ENCODE results near the gene LAYN. TPM values are rescaled to one million over a fixed set of nuclear protein-coding genes. Genes with fewer than 3 reads are reported as not detected.
A peak's percentile ranks its signal among the peaks of the same experiment; 100 is the strongest.

Gene LAYN
- total RNA-seq, 1 experiment from 2014 or later, result 18.8 TPM

DNA sequence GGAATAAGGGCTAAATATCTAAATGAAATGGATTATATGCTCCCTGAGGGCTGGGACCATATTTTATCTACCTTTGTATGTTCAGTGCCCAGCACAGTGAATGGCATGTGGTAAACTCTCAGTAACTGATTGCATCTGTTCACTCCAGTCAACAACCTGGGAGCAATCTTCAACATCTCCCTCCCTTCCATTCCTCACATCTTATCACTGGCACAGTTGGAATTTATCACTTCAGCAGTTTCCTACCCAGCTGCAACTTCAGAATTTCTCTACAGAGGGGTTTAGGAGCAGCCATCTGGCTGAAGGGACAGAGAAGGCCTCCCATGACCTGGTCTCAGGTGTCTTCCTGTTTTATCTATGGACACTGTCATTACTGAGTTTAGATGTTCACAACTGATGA, 52.0 kb downstream of the LAYN start:
- DNase-seq (ENCODE audit: low read depth), result no peak

DNA sequence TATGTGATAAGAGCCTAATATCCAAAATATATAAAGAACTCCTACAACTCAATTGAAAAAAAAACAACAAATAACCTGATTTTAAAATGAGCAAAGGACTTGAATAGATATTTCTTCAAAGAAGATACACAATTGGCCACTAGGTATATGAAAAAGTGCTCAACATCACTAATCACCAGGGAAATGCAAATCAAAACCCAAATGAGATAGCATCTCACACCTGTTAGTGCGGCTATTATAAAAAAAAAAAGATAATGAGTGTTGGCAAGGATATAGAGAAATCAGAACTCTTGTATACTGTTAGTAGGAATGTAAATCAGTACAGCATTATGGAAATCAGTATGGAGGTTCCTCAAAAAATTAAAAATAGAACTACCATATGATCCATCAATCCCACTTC, 55.8 kb downstream of the LAYN start:
- DNase-seq (ENCODE audit: low read depth), result no peak

DNA sequence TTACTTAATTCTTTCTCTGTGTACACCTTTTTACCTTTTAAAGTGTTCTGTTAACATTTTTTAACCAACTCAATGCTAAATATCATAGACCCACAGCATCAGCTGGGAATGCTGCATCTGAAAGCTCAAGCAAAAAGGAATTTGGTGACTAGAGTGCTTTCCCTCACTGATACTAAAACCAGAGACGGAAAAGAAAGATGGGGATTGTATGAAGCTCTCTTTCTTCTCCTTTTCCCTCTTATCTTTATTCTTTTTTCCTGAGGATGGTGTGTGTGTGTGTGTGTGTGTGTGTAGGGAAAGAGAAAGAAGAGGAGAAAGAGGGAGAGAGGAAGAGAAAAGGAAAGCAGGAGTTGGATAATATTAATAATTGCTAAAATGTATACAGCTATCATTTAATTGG, 57.6 kb downstream of the LAYN start:
- no peak for DNase-seq (ENCODE audit: low read depth)

DNA sequence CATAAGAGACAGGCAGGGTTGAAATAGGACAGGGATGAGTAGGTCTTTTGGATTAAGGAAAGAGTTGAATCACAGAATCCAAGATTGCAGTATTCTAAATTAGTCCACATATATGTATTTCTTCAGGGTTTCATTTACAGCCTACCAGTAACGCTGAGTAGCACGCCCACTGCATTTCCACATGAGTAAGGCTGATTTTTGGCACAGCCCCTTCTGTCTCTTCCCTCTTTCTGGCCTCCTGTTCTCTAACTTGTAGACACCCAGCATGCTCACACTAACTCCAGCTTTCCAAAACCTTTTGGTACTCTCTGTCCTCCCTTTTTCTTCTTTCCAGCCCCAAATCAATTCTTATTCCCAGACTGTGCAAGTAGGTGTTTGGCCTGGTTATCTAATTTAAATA, 58.0 kb downstream of the LAYN start:
- DNase-seq (ENCODE audit: low read depth), result peak; percentile 25

DNA sequence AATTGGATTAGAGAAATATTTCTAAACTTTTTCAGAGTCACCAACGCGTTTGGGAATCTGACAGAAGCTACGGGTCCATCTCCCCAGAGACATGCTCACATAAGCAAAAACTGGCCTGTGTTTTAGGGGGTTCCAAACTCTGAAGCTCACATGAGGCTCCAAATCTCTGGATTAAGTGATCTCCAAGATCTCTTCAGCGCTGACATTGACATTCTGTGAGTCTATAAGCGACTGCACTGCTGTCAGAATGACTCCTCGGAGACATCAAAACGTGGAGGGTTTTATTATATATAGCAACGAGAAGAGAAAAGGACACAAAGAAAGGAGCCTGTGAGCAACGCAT, 61.1 kb downstream of the LAYN start:
- DNase-seq (ENCODE audit: low read depth), result no peak

DNA sequence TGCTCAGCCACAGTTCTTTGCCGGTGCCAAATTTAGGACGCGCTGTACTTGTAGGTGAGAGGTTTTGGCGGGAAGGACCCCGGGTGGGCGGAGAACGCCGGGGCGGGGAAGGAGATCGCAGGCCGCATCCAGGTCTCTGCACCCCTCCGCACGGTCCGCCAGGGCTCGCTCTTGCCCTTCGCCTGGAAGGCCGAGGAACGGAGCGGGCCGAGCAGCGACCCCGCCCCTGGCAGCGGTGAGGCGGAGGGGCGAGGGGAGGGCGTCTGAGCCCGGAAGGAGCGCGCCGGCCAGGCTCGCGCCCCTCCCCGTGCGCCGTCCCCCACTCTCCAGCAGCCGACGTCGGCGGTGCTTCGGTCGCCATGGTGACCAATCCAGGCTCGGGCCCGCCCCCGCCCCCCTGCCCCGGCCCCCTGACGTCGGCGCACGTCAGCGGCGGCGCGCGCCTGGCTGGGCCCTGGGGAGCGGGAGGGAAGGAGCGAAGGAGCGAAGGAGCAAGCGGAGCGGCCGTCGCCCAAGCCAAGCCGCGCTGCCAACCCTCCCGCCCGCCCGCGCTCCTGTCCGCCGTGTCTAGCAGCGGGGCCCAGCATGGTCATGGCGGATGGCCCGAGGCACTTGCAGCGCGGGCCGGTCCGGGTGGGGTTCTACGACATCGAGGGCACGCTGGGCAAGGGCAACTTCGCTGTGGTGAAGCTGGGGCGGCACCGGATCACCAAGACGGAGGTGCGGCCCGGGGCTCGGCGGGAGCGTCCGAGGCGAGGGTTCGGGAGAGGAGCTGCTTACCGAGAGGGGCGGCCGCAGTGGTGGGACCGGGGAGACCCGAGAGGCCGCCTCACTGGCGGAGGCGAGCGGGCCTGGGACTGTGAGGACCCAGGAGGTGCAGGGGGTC, 61.7 kb downstream of the LAYN start, which contains the start of gene SIK2:
Gene SIK2, plus strand, starts transcription at position 471 of the 886 bp plus-strand sequence. Its CDS starts 115 bp downstream, at position 586.
- peak; percentile 94 for DNase-seq (ENCODE audit: low read depth)

DNA sequence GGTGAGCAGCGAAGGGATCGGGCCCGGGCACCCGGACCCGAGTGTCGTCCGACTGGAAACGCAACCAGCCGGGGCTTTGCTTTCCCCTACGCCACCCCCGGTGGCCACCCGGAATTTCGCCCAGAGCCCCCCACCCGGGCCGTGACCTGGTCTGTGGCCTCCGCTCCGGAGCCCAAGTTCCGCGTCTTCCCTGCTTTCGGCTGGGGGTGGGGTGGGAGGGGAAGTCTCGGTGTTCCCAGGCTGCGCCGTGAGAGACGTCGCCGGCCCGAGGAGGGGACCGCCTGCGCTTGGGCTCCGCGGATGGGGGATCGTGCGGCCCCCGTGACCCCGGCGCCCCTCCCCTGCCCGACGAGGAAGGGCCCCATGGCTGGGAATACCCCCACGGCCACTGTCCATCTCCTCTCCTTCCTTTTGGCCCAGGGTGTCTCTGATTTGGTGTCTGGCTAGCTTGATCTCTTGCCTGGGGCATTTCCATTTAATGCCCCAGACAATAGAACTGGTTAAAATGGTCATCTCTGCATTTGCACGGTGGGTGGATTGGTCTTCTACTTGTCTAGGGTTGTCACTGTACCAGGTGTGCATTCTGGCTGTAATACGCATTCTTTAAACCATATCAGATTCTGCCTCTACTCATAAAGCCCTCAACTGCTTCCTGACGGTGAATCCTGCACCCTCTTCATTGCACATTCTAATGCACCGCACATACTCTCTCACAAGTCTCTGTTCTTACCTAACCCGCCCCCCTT, 62.5 kb downstream of the LAYN start:
- DNase-seq (ENCODE audit: low read depth), result peak; percentile 23

DNA sequence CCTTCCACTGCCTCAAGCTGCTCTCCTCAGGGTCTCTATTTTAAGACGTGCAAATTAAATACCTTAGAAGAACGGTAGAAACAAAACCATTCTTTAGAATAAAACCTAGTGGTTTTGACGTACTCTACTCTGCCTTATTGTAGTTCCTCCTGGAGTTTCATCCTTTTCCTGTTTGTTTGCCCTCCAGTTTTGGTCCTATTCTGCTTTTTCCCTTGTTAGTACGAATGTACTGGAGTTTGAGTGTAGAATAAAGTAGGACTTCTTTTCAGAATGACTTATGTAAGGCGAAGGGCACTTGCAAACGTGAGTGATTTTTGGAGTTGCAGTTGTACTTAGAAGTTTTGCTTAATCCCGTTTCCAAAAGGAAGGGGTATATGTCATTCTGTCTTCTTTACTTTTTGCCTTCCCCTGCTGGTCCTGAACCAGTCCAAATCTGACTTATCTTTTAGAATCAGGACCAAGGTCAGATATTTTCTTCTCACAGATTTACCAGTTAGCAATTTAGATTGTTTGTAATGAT, 63.2 kb downstream of the LAYN start:
- DNase-seq (ENCODE audit: low read depth), result no peak

DNA sequence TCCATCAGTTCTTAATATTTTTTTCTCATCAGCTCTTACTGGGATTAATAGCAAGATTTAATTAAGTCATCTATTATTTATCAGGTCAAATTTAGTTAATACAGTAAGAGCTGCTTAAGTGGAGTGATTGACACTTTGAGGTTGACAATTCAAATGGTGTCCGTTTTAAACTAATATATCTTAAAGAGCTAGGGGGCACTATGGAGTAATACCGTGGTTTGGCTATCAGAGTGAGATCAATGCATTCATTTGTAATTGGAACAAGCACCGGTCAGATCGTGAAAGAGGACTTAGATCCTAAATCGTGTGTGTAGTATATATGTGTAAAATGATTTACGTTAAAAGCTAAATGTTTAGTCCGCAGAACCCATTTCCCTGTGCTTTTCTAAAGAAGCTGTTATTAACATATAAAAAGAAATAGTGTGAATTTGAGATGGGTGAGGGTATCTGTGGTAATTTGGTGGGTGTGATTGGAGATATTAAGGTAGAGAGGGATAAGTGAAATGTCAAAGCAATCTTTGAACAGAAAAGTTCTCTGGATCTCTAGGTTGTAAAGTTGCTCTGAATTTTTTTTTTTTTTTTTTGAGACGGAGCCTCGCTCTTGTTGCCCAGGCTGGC, 64.0 kb downstream of the LAYN start:
- peak; percentile 42 for DNase-seq (ENCODE audit: low read depth)

DNA sequence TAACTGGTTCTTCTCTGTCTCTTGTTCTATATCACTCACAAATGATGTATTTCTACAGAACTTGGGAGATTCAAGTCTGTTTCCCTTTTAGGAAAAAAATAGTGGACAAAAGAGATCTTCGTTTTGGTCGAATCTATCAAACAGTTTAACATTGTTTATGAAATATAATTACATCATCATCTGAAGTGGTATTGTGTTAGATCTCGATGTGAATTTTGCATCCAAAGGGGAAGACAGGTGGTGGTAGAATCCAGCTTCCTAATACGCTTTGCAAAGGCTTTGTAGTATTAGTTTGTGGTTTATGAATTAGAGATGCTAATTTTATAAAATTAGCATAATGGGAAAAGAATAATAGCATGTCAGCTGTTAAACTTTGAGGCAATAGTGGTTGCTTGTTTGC, 65.2 kb downstream of the LAYN start:
- no peak for DNase-seq (ENCODE audit: low read depth)

DNA sequence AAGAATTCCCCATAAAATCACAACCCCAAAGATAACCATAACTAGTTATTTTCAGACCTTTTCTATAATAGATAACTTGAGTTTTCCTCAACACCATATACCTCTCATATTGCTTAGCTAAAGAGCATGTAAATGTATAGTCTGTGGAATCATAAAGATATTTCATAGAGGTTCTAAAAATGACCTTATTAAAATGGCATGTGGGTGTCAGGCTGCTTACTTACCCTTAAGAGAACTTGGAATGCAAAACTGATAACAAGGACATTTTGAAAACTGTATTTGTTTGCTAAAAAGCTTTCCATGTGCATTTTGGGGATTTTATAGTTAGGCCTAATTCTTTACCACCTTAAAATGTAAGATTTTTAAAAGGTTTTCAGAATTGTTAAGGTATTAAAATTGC, 66.5 kb downstream of the LAYN start:
- no peak for DNase-seq (ENCODE audit: low read depth)

DNA sequence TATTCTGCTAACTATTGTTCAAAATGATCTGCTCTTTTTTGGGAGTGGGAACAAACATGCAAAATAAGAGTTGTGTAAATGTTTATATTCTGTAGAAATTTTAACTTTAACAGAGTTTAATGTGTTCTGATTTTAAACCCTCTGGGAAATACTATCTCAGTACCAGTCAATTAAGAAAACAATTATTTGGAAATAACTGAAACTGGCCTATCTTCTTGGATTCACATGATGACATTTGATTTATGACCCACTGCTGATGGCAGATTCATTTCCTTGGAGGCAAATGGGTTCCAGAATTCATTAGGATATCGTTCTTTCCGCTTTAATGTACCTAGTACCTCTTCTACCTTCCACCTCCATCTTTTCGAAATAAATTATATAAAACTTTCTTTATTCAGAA, 67.2 kb downstream of the LAYN start:
- no peak for DNase-seq (ENCODE audit: low read depth)

Other genes with a start within 250 kb of the LAYN start
- not detected in 2 replicates for gene POU2AF3, start 242.2 kb upstream of the LAYN start, total RNA-seq (2014; rRNA removed)
- gene POU2AF1, start 161.4 kb upstream of the LAYN start, total RNA-seq (2014; rRNA removed), result not detected in 2 replicates
- 0.17 TPM in 1 of 2 replicates, not detected in the other for gene BTG4, start 28.3 kb upstream of the LAYN start, total RNA-seq (2014; rRNA removed)
- gene HOATZ, start 25.9 kb upstream of the LAYN start, total RNA-seq (2014; rRNA removed), result not detected in 2 replicates
- gene SIK2, start 61.7 kb downstream of the LAYN start, total RNA-seq (2014; rRNA removed), result 11.3 and 12.2 TPM in 2 replicates
- 29.3 and 32.3 TPM in 2 replicates for gene PPP2R1B, start 225.7 kb downstream of the LAYN start, total RNA-seq (2014; rRNA removed)